ENCODE data around the gene DNAJC9.
"Not testable (repeated sequence)": the region's sequence is repeated elsewhere in the genome, so short reads cannot be mapped to it uniquely, and the experiment has no call there.

Gene DNAJC9

DNA sequence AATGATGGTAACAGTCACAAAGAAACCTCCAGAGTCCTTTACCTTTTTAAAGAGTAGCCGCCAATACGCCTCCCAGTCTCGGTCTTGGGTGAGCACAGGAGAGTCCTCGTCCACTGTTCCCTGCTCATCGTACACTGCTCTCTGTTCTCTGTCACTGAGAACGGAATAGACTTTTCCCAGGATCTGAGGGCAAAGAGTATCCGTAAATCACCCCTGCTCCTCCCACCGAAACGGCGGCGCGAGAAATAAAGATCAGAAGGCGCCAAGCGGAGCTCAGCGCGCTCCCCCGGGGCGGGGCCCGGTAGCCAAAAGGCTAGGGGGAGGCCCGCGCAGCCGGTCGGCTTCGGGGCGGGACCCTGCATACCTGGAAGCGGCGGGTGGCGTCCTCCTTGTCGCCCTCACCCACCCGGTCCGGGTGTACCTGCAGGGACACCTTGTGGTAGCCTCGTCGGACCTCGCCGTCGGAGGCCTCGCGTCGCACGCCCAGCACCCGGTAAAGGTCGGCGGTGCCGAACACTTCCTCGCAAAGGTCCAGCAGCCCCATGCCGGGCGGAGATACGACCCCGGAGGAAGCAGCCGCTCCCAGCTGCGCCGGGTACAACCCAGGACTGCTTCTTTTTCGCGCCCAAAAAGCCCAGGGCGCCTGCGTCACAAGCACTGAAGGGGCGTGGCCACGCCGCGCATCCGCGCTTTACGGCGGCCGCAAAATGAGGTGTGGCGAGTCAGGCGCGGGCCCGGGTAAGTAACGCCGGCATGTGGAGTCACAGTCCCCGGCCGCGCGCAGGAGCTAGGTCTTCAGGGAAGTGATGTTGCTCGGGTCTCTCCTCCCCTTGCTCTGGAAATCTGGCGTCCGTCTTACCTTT lies at the start of gene DNAJC9:
Gene DNAJC9 (minus strand): TSS at position 610 of the 863 bp plus-strand sequence. CDS start 66 bp downstream, at position 544.
- peak; percentile 82 to 99 (median 94) for DNase-seq (ENCODE audit: low read depth in 3 of 3, low spot score in 1 of 3)

GRCh38 chr10:73293461-73293860 lies 46.4 kb upstream of the DNAJC9 start:
- DNase-seq (ENCODE audit: low read depth in 3 of 3, low spot score in 1 of 3) = no peak

- no peak for DNase-seq (ENCODE audit: low read depth in 3 of 3, low spot score in 1 of 3)
Observed at GRCh38 chr10:73289958-73290357, 42.9 kb upstream of the DNAJC9 start.

DNA sequence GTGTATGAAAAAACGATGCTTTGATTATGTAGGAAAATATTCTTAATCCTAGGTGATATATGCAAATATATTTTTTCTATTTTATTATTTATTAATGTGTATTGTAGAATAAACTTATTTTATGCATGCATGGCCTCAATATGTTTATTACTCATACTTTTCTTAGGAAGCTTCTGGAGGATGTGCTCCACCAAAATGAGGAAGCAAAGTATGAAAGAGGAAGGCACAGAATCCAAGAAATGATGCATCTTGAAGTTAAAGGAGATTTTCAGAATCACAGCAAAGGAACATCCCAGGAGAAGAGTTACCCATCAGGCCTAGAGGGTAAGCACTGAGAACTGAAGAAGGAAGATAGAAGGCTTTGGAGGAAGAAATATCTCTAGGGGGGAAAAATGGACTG lies 40.4 kb upstream of the DNAJC9 start:
- no peak for DNase-seq (ENCODE audit: low read depth in 3 of 3, low spot score in 1 of 3)

GRCh38 chr10:73281097-73281496 lies 34.0 kb upstream of the DNAJC9 start:
- DNase-seq (ENCODE audit: low read depth in 3 of 3, low spot score in 1 of 3) = no peak

- DNase-seq (ENCODE audit: low read depth in 3 of 3, low spot score in 1 of 3) = no peak
Observed at GRCh38 chr10:73264423-73264822, 17.4 kb upstream of the DNAJC9 start.

DNA sequence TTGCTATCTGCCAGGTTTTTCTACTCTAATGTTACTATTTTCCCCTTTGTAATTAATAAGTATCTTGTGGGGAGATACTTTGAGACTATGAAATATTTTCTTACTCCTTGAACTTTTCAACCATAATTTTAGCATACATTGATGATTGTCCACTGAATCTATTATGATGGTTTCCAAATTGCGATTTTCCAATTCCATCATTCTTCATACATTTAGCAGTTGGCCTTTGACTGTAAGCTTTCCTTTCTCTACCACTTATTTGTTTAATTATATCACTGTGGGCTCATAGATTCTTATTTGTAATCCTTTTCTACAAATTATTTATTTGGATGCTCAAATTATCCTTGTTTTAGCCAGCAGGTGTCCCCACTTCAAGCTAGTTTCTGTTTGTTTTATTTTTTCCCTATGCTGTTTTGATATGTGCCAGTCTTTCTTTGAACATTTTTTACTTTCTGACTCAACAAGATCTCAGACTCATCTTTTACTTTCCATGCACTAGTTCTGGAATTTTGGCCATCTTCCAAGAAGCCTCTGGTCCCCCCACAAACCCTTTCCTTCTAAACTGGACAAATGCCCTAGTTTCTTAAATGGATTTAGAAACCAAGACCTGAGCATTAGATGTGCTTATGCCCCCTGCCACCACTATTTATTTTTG lies 16.8 kb upstream of the DNAJC9 start:
- no peak for DNase-seq (ENCODE audit: low read depth in 3 of 3, low spot score in 1 of 3)

GRCh38 chr10:73262880-73263555 lies 16.0 kb upstream of the DNAJC9 start:
- no peak for DNase-seq (ENCODE audit: low read depth in 3 of 3, low spot score in 1 of 3)

DNA sequence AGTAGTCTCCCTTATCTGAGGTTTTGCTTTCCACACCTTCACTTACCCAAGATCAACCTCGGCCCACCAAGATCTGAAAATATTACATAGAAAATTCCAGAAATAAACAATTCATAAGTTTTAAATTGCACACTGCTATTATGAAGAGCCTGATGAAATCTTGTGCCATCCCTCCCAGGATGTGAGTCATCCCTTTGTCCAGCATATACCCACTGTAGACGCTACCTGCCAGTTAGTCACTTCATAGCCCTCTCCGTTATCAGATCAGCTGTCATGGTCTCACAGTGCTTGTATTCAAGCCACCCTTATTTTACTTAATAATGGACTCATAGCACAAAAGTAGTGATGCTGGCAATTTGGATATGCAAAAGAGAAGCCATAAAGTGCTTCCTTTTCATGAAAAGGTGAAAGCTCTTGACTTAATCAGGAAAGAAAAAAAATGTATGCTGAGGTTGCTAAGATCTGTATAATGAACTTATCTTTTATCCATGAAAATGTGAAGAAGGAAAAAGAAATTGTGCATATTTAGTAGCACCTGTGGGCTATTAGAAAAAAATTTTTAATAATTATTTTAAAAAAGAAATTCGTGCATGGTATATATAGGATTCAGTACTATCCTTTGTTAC lies 15.2 kb upstream of the DNAJC9 start:
- DNase-seq (ENCODE audit: low read depth in 3 of 3, low spot score in 1 of 3) = no peak

DNA sequence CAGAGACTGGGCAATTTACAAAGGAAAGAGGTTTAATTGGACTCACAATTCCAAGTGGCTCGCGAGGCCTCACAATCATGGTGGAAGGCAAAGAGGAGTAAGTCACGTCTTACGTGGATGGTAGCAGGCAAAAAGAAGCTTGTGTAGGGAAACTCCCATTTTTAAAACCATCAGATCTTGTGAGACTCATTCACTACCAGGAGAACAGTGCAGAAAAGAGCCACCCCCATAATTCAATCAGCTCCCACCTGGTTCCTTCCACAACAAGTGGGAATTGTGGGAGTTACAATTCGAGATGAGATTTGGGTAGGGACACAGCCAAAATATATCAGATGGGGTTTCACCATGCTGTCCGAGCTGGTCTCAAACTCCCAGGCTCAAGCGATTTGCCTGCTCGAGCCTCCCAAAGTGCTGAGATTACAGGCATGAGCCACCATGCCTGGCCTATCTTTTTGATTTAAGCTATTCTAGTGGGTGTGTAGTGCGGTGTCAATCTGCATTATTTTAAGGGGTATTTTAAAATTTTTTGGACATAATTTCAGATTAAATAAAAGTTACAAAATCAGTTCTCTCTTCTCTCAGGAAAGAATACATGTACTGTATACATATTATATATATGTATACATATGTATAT lies 14.4 kb upstream of the DNAJC9 start:
- no peak for DNase-seq (ENCODE audit: low read depth in 3 of 3, low spot score in 1 of 3)

DNA sequence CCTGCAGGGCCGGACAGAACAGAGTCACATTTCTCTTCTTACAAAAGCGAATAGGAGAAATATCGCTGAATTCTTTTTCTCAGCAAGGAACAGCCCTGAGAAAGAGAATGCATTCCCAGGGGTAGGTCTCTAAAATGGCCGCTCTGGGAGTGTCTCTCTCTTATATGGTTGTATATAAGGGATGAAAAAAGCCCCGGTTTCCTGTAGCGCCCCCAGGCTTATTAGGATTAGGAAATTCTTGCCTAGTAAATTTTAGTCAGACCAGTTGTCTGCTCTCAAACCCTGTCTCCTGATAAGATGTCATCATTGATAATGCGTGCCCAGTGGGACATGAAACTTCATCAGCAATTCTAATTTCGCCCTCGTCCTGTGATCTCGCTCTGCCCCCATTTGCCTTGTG lies 11.6 kb upstream of the DNAJC9 start:
- DNase-seq (ENCODE audit: low read depth in 3 of 3, low spot score in 1 of 3) = not testable (repeated sequence)

GRCh38 chr10:73253225-73253555 lies 6.1 kb upstream of the DNAJC9 start:
- DNase-seq (ENCODE audit: low read depth in 3 of 3, low spot score in 1 of 3) = no peak

DNA sequence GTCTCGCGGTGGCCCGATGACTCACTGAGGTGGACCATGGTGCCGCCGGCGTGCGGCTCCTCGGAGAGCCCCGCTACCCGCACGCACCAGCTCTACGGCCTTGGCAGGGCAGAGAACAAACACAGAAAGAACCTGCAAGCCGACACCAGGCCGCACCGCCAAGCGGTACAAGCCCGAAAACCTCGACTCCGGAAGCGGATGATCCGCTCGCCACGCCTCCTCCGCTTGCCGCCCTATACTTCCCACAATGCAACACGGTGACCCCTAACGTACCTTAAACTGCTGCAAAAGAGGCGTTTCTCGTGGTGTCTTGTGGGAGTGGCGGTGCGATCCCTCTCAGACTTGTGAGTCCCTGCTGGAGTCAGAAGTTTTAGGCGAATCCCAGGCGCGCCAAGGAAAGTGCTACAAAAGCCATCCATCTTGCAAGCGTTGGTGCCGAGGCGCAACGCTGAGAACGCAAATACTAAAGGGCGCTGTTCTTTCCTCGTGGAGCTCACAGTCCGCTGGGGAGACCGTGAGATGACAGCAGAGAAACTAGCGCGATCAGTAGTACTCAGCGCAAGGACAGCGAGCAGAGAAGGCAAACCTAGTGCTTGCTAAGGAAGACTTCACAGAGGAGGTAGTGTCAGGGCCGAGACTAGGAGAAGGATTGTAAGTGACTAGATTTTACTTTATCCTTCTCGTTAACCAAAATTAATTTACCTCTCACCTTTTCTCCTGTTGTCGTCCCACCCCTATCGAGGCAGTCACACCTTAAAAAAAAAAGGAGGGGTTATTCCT lies 5.6 kb upstream of the DNAJC9 start, which contains the start of gene MRPS16:
Gene MRPS16 (minus strand): TSS at position 200 of the 780 bp plus-strand sequence. CDS start 162 bp downstream, at position 38.
- peak; percentile 76 to 82 (median 78) for DNase-seq (ENCODE audit: low read depth in 3 of 3, low spot score in 1 of 3)

DNA sequence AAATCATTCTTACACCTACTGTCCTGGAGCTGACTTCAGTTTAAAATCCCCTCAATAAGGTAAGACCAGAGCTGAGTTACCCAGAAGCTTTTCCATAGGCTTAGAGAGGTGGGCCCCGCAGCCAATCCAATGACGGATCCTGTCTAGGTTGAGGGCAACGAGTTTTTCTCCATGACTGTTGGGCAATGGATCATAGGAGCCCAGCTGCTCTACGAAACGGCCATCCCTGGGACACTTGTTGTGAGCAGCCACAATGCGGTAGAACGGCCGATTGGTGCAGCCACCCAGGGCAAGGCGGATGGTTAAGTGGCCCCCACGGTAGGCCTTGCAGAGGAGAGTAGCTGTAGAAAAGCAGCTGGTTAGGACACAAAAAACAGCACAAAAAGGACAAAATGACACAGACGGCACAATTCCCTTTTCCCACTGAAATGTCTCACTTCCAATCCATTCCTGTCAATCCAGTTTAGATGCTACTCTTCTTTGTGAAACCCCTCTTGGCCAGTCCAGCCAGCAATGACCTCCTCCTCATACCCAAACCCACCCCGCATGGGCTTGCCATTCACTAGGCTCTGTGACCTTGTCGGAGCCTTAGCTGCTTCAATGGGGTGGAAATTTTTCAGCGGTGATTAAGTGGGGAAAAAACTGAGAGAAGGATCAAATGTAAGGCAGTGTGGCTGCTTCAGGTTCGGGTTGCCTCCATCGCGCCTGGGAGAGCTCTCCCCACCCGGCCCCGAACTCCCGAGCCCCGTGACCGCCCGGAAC lies 4.8 kb upstream of the DNAJC9 start:
- DNase-seq (ENCODE audit: low read depth in 3 of 3, low spot score in 1 of 3) = no peak

GRCh38 chr10:73248259-73248724 lies 1.2 kb upstream of the DNAJC9 start:
- no peak for DNase-seq (ENCODE audit: low read depth in 3 of 3, low spot score in 1 of 3)

GRCh38 chr10:73247509-73248258 lies 629 bp upstream of the DNAJC9 start:
- no peak for DNase-seq (ENCODE audit: low read depth in 3 of 3, low spot score in 1 of 3)

DNA sequence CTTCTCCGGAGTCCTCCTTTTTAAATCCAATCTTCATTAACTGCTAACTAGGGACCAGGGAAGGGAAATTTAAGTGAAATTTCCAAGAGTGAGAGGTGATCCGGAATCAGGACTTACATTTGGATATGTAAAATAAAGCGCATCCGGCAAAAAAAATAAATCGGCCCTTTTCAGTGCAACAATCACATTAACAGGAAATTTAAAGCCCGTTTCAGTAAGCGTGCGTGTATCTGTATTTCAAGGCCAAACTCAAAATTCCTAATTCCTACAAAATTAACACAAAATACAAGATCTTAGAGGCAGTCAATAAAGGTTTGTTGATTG lies 771 bp downstream of the DNAJC9 start:
- DNase-seq (ENCODE audit: low read depth in 3 of 3, low spot score in 1 of 3) = no peak

- DNase-seq (ENCODE audit: low read depth in 3 of 3, low spot score in 1 of 3) = no peak
Observed at GRCh38 chr10:73244866-73245477, 2.1 kb downstream of the DNAJC9 start.

All from stimulated activated CD4-positive, alpha-beta T cell treated with anti-CD3 and anti-CD28 coated beads, TNF-alpha, amount 100 ng/mL, for 1 hour (primary cell).